ENCODE data around the gene ZIC1.

DNA sequence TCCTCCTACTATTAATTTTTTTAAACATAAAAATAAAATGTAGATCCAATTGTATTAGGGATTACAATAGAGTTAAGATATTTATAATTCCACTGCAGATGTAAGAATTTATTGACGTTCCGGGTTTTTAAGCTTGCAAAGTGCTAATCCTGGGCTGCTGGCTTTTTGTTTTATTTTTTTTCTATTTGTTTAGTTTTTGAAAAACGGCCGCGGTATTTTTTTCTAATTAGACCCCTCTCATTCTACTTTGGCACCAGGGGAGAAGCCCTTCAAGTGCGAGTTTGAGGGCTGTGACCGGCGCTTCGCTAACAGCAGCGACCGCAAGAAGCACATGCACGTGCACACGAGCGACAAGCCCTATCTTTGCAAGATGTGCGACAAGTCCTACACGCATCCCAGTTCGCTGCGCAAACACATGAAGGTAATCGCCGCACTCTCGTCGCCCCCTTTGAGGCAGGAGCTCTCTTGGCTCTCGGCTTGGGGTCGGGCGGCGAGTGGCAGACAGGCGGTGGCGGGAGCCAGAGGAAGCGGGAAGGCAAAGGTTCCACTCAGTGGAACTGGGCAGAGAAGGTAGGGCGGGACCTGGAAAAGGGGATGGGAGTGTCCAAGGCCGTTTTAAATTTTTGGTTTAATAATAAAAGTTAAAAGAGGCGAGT lies 3.2 kb downstream of the ZIC1 start:
- TF ChIP-seq CEBPB (IDR thresholded peaks at IDR 0.05) (no peak), TCF12 (IDR thresholded peaks at IDR 0.05; ENCODE audit: low read depth) (no peak), EGR1 (IDR thresholded peaks at IDR 0.05) (no peak), EP300 (IDR thresholded peaks at IDR 0.05; ENCODE audit: borderline replicate concordance) (no peak), YY1 (IDR thresholded peaks at IDR 0.05; ENCODE audit: low read depth) (no peak), TEAD4 (IDR thresholded peaks at IDR 0.05) (no peak), FOXM1 (IDR thresholded peaks at IDR 0.05; ENCODE audit: borderline replicate concordance, low read depth) (no peak)

Measured in Ishikawa (cell line).